ENCODE measurements around the gene CACFD1.

CACFD1 gene

DNA sequence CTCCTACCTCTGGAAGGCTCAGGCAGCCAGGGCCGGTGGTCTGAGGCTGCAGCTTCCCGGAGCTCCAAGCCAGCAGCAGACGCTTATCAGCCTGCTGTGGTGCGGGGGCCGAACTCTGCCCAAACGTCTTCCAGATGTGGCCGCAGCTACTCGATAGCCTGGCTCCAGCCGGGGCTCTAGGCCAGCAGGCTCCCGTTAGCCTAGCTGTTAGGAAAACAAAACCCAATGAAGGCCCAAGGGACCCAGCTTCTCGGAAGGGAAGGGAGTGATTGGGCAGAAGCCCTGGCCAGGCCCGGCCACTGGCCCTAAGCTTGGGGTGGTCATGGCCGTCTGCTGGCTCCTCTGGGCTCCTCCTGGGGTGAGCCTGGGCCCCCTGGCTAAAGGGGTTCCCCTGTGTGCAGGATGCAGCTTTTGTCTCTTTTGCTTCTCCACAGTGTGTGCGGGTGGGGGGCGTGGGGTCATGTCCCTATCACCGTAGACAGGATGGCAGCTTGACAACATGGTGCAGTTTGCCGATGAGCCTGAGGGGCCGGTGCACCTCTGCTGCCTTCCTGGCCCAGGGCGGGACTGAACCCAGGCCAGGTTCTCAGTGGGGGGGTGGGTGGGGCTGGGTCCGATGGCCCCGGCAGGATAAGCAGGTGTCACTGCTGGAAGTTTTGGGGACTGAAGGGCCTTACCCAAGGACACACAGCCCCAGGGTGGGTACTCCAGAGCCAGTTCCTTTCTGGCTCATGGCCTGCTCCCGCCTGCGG, 46.3 kb downstream of the CACFD1 start:
- no peak for DNase-seq

DNA sequence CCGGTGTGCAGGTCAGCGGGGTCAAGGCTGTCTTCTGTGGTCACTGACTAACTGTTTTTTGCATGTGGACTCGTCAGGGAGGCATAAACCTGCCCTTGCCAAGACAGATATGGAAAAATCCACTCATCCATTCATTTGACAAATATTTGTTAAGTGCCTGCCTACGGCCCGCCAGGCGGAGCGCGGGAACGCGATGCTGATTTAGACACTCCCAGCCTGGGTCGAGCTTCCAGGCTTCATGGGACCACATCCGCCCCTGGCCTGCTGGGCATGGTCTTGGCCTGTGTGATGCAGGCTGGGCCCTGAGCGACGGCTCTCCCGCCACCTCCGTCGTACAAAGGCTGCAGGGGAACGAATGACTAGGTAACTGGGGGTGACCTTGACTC, 46.9 kb downstream of the CACFD1 start:
- DNase-seq: no peak

DNA sequence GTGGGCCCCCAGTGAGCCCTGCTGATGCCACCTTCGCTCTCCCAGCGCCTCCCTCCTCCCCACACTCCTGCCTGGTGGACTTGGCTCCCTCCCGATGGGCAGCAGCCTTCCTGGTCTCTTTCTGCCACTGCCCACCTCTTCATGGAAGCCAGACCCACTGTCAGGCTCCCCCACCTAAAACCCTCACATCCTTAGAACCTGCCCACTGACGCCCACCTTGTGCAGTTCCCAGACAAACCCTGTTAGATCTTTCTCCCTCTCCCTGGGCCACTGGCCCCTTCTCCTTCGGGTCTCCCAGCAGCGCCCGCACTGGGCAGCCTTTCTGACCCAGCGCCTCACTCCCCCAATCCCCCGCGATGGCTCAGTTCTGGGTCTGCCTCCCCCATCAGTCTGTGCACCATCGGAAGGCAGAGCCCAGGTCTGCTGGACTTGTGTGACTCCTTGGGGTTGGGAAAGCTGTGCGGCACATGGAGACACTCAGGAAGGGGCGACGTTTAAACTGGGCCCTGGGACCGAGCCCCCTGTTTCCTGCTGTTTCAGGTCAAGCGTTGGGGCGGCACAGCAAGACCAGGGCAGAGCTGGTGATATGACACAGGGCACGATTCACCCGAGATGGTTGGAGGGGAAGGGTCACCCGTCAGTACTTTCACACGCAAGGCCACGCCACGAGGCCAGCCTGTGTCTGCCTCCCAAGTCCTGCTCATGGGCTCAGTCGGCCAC, 47.6 kb downstream of the CACFD1 start:
- DNase-seq: no peak

DNA sequence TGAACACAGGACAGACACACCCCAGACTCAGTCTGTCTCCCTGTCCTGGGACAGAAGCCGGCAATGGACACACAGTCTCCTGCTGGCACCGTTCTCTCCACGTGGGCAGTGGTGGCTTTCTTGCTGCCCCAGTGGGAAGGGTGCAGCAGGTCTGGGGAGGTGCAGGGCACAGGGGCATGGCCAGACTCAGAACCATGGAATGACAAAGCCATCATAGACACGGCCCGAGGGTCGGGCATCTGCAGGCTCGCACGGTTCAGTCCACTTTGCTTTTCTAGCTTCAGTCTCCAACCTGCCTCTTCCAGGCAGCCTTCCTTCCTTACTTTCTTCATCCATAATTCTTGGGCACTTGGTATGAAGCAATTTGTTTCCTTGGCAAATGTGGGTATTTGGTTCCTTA, 48.3 kb downstream of the CACFD1 start:
- DNase-seq: no peak

DNA sequence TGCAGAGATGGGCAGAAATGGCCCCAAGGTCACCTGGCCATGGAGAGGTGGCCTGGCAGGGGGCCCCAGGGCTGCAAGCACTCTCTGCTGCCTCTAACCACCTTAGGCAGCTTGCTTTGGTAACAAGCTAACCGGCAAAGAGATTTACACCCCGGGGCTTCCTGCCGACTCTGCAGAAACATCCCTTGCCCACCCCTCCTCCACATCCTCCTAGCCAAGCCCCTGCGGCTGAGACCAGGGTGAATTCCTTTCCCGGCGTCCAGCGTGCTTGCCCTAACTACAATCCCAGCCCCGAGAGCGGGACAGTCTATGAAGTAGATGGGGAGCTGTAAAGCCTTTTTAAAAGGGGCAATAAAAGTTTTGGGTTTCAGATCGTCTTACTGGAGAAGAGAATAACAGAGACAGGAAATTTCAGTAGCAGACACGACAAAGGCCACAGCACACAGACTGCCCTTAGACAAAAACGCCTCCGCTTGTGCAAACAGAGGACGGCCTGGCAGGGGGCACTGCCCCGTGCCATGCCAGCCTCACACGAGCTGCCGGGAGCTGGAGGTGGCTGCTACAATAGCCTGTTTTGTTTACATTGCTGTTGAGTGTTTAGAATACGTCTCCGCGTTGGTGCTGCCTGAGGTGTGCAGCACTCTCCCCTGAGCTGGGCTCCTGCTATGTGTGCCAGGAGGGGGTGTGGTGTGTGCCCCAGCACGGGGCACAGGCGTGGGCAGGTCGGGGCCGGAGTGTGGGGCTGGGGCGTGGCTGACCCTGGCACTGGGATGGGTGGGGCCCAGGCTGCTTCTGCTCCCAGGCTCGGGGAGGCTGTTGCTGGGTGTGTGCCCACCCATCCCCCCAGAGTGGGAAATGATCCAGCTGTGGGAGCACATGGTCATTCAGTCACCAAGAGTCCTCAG, 49.7 kb downstream of the CACFD1 start:
- DNase-seq: no peak

DNA sequence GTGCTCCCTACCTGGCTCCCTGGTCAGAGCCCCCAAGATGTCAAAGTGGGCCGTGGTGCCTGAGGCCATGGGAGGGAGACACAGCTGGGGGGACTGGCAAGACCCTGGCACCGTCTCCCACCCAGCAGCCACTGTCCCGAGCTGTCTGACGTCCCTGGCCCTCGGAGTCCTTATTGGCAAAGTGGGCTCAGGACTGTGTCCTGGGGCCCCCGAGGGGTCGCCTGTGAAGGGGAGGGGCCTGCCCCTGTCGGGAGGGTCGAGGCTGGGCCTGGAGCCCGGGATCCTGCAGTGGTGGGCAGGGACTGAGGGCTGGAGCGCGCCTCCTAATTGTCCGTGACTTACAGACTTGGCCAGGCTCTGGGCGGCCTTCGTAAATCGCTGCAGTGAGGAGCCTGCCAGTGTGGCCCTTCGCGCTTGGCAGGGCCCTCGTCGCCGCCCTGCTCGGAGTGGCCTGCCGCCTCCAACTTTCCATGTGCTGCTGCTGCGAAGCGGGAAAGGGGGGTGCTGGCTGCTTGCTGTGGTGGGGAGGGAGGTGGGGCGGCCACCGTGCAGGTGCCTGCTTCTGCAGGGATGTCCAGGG, 51.2 kb downstream of the CACFD1 start:
- no peak for DNase-seq

DNA sequence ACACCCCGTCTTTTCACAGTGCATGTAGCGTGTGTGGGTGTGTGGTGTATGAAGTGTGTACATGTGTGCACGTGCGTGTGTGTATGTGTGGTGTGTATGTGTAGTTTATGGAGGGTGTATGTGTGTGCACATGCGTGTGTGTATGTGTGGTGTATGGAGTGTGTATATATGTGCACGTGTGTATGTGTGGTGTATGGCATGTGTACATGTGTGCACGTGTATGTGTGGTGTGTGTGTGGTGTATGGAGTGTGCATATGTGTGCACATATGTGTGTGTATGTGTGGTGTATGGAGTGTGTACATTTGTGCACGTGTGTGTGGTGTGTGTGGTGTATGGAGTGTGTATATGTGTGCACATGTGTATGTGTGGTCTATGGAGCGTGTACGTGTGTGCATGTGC, 51.8 kb downstream of the CACFD1 start:
- DNase-seq: no peak

DNA sequence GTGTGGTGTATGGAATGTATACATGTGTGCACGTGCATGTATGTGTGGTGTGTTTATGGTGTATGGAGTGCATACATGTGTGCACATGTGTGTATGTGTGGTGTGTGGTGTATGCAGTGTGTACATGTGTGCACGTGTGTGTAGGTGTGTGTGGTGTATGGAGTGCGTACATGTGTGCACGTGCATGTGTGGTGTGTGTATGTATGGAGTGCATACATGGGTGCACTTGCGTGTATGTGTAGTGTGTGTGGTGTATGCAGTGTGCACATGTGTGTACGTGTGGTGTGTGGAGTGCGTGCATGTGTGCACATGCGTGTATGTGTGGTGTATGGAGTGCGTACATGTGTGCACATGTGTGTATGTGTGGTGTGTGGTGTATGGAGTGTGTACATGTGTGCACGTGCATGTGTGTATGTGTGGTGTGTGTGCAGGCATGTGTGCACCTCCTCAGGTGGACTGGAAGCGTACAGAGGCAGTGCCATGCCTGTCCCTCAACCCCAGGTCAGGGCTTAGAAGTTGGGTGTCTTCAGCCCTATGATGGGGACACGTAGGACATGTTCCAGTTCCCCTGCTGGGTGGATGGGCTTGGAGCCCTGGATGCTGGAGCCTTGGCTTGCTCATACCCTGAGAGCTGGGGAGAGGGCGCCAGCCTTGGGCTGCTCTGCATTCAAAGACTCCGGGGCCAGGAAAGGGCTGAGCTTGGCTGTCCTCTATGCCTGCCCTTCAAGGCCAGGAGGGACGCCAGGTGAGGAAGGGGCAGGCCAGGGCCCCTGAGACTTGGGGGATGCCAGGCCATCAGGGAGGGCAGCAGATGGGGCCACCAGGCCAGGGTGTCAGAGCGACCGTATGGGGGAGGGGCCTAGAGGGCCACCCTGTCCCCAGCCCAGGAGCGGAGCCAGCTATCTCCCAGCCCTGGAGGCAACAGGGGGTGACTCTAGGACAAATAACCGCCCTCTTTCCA, 52.8 kb downstream of the CACFD1 start:
- no peak for DNase-seq

DNA sequence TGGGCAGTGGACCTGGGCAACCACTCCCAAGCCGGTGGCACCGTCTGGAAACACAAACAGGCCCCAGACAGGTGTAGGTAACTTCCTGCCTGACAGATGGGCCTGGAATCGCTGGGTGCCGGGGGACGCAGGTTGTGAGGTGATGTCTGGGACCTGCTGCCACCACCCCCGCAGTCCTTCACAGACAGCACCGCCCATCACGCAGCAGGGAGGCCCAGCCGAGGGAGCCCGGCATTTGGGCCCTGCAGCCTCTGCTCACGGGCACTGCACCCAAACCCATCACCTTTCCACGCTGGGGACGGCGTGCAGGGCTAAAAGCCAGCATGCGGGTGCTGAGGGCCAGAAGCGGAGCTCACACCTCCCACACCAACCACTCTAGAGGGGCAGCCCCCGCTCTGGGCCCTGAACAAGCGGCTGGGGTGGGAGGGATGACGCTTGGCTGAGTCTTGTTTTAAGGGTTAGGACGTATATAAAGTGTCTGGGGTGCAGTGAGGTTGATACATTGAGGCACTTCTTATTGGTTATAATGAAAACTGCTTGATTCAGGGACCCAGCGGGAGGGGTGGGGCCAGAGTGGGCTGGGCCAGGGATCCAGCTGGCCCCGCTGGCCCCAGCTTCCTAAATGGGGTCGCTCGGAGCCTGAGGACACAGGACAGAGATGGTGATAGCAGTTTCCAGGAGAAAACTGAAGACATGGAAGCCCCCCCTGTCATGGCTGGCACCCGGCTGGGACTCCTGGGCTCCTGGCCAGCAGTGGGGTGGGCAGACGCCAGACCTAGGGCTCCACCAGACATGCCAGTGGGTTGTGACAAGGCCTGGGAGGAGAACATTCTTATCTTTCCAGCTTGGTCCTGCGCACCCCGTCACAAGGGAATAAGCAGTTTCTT, 53.7 kb downstream of the CACFD1 start:
- no peak for DNase-seq

DNA sequence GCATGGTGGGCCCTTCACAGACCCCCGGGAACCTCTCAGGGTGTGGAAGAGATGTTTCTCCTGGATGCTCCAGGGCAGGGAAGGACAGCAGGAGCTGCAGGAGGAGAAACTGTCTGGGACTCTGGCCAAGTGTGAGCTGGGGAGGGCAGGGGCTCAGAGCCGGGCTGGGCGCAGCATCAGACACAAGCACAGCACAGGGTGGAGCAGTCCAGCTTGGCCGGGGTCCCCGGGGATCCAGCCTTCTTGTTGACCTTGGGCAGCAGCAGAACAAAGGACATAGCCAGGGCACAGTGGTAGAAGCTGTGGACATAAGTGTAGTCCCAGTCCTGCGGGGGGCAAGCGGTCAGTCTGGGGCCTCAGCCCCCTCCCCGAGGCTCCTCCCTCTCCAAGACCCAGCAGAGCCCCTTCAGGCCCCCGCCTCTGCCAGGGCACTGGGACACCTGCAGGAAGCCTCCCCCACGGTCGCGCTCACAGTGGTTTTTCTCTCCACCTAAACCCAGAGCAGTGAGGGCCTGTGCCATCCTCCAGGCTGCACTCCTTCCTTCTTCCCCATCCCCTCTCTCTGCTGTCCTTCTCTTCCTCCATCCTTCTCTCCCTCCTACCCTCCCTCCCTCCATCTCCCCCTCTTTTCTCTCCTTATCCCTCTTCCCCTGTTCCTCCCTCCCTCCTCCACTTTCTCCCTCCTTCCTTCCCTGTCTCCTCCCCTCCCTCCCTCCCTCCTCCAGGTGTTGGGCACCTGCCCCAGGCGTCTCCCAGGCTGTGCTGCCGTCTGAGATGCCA, 54.9 kb downstream of the CACFD1 start:
- DNase-seq: no peak

DNA sequence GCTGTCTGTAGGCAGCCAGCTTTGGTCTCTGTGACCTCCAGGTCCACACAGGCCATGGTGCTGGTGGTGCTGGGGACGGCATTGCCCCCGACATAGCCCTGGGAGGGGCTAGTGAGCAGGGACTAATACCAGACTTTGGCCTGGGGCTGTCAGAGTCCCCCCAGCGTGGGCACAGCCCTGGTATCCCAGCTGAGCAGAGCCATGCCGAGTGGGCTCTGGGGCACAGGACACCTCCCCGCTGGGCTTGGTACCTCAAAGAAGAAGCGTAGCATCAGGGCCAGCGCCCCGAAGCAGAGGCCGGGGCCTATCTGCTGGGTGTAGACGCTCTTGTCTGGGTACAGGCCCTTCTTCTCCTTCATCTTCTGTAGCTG, 55.4 kb downstream of the CACFD1 start:
- DNase-seq: no peak

DNA sequence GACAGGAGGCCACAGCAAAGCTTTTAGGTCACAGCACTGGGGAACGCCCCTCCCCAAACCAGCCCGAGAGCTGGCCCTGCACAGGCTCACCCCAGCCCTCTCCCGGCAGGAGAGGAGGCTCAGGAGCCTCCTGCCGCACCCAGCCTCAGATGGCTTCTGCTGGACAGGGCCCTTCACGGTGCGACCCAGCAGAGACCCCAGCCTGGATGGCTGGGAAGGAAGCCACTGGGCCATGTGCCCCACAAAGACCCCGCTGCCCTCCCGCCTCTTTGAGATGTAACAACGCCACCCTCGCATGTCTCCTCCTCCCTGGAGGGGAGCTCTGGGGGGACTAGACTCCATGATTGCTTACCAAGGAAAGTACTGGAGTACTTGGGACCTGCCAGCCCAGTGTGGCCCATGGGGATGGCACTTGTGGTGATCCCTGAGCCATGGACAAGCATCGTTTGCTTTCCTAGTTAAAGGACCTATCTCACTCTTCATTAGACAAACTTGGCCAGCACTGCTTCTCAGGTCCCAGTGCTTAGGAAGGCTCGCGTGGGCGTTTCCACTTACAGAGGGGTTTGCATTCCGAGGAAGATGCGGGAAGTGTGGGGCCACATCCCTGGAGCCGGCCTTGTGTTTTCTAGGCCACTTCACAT, 56.0 kb downstream of the CACFD1 start:
- no peak for DNase-seq

DNA sequence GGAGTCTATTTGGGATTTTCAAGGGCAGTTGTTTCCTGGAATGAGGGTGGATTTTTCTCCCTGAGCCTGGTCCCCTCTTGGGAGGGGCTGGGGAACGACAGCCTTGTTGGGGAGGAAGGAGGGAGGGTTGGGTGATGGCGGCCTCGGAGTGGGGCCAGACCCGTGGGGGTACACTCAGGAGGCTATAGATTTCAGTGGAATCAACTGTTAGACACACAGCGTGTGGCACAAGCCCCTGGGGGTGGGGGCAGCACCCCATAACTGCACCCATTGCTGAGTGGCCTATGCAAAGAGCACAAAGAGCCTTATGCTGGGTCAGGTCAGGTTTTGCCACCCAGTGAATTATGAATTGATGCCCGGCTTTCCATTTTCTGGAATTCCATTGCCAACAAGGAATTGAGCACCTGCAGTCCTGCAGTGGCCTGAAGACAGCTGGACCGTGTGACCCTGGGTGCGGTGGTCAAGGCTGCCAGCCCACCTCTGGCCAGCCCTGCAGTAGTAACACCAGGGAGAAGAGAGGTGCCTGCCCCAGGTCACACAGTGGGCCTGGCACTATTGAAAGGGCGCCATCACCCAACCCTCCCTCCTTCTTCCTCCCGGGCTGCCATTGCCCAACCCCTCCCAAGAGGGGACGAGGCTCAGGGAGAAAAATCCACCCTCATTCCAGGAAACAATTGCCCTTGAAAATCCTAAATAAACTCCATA, 56.6 kb downstream of the CACFD1 start:
- no peak for DNase-seq

DNA sequence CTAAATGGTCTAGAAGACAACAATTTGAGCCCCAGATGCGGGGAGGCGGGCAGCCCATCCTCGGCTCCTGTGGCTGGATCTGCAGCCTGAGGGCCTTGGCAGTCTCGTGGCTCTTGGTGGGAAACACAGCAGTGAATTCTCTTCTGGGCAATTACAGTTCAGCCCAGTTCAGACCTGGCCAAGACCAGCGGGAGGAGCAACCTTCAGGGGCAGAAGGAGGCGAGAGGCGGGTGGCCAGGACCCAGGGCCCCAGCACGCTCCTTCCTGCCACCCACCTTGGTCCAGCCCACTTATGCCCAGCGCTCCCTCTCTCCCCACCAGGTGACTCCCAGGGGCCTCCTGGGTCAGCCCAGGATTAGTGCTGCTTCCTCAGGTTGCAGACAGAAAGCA, 57.2 kb downstream of the CACFD1 start:
- no peak for DNase-seq

DNA sequence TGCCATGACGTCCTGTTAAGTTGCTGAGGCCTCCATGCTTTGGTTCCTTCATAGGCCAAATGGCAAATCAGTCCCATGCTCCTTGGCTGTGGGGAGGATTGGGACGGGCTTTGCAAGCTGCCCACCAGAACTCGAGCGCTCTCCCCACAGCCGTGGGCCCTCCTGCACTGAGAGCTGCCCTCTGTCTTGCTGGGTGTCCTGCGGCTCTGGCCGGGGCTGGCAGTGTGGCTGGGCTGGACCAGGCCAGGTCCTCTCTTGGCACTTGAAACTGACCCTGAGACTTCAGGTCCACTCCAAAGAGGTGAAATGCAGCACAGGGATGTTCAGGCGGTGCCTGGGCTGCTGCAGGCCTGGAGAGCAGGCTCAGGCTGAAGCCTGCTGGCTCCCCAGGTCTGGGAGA, 57.9 kb downstream of the CACFD1 start:
- no peak for DNase-seq

DNA sequence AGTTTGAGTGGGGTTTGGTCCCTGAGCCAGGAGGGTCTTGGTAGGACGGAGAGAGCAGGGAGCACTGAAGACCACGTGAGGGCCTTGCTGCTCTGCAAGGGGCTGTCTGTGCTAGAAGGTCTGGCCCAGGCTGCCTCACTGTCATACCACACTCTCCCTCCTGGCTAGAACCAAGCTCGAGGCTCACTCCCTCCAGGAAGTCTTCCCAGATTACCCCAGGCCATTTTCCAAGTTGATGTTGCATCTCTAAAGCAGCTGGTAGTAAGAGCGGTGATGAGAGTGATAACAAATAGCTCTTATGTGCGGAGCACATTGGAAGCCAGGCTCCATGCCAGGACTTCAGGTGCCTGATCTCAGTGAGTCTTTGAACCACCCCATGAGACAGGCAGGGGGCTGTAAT, 58.4 kb downstream of the CACFD1 start:
- no peak for DNase-seq

DNA sequence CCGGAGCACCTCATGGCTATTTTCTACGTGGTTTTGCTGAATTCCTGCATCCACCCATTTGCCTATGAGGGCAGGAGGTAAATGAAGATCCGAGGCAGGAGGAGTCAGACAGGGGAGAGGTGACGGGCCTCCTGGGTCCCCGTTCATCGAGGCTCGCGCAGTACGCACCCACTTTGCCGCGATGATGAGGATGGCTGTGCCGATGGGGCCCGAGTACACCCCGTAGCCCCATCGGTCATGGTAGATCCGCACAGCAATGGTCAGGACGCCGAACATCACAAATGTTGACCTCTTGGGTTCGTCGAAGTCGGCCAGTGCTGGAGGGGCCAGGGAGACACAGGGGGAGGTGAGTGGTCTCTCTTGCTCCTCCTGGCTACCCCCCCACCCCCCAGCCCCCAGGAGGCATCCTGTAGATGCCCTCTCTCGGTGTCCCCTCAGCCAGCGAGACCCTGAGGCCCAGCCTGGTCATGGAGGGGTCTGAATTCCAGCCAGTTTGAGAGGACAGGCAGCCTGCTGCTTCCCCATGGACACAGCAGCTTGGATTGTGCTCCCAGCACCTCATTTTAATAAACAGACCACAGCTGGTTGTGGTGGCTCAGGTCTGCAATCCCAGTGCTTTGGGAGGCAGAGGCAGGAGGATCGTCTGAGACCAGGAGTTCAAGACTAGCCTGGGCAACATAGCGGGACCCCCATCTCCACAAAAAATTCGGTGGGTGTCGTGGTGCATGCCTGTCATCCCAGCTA, 59.1 kb downstream of the CACFD1 start:
- no peak for DNase-seq

DNA sequence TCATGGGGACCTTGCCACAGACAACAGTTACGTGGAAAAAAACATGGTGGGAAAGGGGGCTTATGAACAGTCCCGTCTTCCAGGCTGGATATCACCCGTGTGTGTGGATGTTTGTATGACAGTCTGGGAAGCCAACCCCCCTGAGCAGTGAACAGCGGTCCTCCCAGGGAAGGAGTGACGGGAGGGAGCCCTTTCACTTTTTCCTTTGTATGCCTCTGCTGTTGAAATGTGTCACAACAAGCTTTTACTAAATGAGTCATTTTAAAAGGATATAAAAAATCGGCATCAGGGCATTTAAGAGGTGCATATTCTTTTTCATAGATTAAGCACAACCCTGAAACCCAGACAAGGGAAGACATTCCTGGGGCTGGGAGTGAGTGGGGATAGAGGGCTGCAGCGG, 59.9 kb downstream of the CACFD1 start:
- no peak for DNase-seq

Measured in CD4-positive, alpha-beta T cell treated with Interferon gamma for 1 hour (primary cell).